IMR-90 (cell line): Measurements from ENCODE around the gene PRTG. TPM values are rescaled to one million over a fixed set of nuclear protein-coding genes. Genes with fewer than 3 reads are reported as not detected.

Experiments
- ATAC-seq: fragments of 200-7000 bp; cut with Tn5 transposase; 2 replicates; pipeline ENCODE4 v1.9.1; 2020; ENCODE audit warnings: low read depth, mild to moderate bottlenecking, moderate library complexity
- BruUV-seq: library from RNA; stranded (reverse); fragments of 400-500 nt; replicated peaks from 2 replicates; lab custom pipeline; 2021; lab: Mats Ljungman, UMichigan
- CTCF ChIA-PET: fragments of 300-600 bp; formaldehyde crosslinking; extraction: SDS; loops from one replicate; lab custom pipeline; 2021; ENCODE audit warnings: antibody characterized with exemption; lab: Yijun Ruan, JAX
- POLR2A ChIA-PET: fragments of 300-600 bp; sonication (Branson Sonifier 250); formaldehyde crosslinking; loops from one replicate; lab custom pipeline; 2022; ENCODE audit warnings: antibody characterized with exemption; ENCODE audit not compliant: unreplicated experiment; lab: Charles Lee
- DNase-seq: peaks from one replicate; pipeline ENCODE4 v3.0.0; 2013
- H2AFZ ChIP-seq: replicated peaks from 2 replicates; pipeline ENCODE3; 2013; ENCODE audit warnings: low read length, mild to moderate bottlenecking; ENCODE audit not compliant: poor library complexity
- H2AK5ac ChIP-seq: 2 replicates; pipeline ENCODE4 v1.6.1; 2013; ENCODE audit warnings: low read depth, low read length, inconsistent platforms
- H2AK9ac ChIP-seq: replicated peaks from 2 replicates; pipeline ENCODE3; 2013; ENCODE audit warnings: mild to moderate bottlenecking, low read depth, low read length, moderate library complexity; ENCODE audit not compliant: poor library complexity
- H2BK120ac ChIP-seq: 2 replicates; pipeline ENCODE4 v1.6.1; 2013; ENCODE audit warnings: low read depth, low read length, inconsistent platforms
- H2BK15ac ChIP-seq: 3 replicates; pipeline ENCODE4 v1.6.1; 2013; ENCODE audit warnings: low read depth, low read length, inconsistent platforms
- H2BK20ac ChIP-seq: 2 replicates; pipeline ENCODE4 v1.6.1; 2013; ENCODE audit warnings: low read depth, mild to moderate bottlenecking, inconsistent platforms, low read length, moderate library complexity
- H2BK5ac ChIP-seq: 2 replicates; pipeline ENCODE4 v1.6.1; 2013; ENCODE audit warnings: mild to moderate bottlenecking, low read depth, low read length, inconsistent platforms; ENCODE audit not compliant: poor library complexity, severe bottlenecking
- H3K14ac ChIP-seq: replicated peaks from 2 replicates; pipeline ENCODE4 v1.6.1; 2013; ENCODE audit warnings: low read depth, low read length, inconsistent platforms
- H3K18ac ChIP-seq: 2 replicates; pipeline ENCODE4 v1.6.1; 2013; ENCODE audit warnings: low read depth, low read length, control low read depth
- H3K23ac ChIP-seq: 2 replicates; pipeline ENCODE4 v1.6.1; 2013; ENCODE audit warnings: low read depth, low read length, inconsistent platforms
- H3K27ac ChIP-seq: 2 replicates; pipeline ENCODE4 v1.5.1; 2013; ENCODE audit warnings: mild to moderate bottlenecking, control low read depth, low read length; ENCODE audit not compliant: insufficient read depth
- H3K27me3 ChIP-seq: 2 replicates; pipeline ENCODE4 v1.6.1; 2013; ENCODE audit warnings: low read length; ENCODE audit not compliant: control insufficient read depth, insufficient read depth
- H3K36me3 ChIP-seq: 2 replicates; pipeline ENCODE4 v1.6.1; 2013; ENCODE audit warnings: low read length, mixed read lengths; ENCODE audit not compliant: control insufficient read depth, insufficient read depth
- H3K4ac ChIP-seq: 2 replicates; pipeline ENCODE4 v1.6.1; 2013; ENCODE audit warnings: low read depth, low read length, inconsistent platforms
- H3K4me1 ChIP-seq: 2 replicates; pipeline ENCODE4 v1.6.1; 2013; ENCODE audit warnings: low read length, mixed read lengths; ENCODE audit not compliant: control insufficient read depth, insufficient read depth
- H3K4me2 ChIP-seq: 2 replicates; pipeline ENCODE4 v1.6.1; 2013; ENCODE audit warnings: low read depth, mild to moderate bottlenecking, control low read depth, low read length, moderate library complexity
- H3K4me3 ChIP-seq: 2 replicates; pipeline ENCODE4 v1.5.1; 2013; ENCODE audit warnings: low read depth, mild to moderate bottlenecking, control low read depth, low read length, moderate library complexity; ENCODE audit not compliant: insufficient read depth
- H3K56ac ChIP-seq: 2 replicates; pipeline ENCODE4 v1.6.1; 2013; ENCODE audit warnings: low read length, inconsistent platforms; ENCODE audit not compliant: insufficient read depth; ENCODE audit errors: extremely low read depth
- H3K79me1 ChIP-seq, 2 experiments: 2 replicates each; pipeline ENCODE4 v1.6.1; 2013; ENCODE audit warnings: low read length in 2 of 2, inconsistent platforms in 1 of 2, low read depth in 1 of 2
- H3K9ac ChIP-seq: 2 replicates; pipeline ENCODE4 v1.6.1; 2013; ENCODE audit warnings: low read depth, low read length, control low read depth
- H3K9me1 ChIP-seq: 2 replicates; pipeline ENCODE4 v1.6.1; 2013; ENCODE audit warnings: low read length, inconsistent platforms; ENCODE audit not compliant: insufficient read depth
- H3K9me3 ChIP-seq: 2 replicates; pipeline ENCODE4 v1.6.1; 2013; ENCODE audit warnings: low read length; ENCODE audit not compliant: control insufficient read depth, insufficient read depth
- H4K20me1 ChIP-seq: 2 replicates; pipeline ENCODE4 v1.6.1; 2013; ENCODE audit warnings: low read length, inconsistent platforms; ENCODE audit not compliant: insufficient read depth
- H4K5ac ChIP-seq: 2 replicates; pipeline ENCODE4 v1.6.1; 2013; ENCODE audit warnings: mild to moderate bottlenecking, low read depth, low read length, control low read depth
- H4K8ac ChIP-seq, 2 experiments: 2 replicates each; pipeline ENCODE4 v1.6.1; 2013; ENCODE audit warnings: low read depth in 2 of 2, low read length in 2 of 2, control low read depth in 1 of 2, inconsistent platforms in 1 of 2
- H4K91ac ChIP-seq: 2 replicates; pipeline ENCODE4 v1.6.1; 2013; ENCODE audit warnings: low read depth, low read length, inconsistent platforms; ENCODE audit not compliant: insufficient read depth
- ELK1 ChIP-seq: fragments of 150-350 bp; IDR thresholded peaks from 2 replicates; pipeline ENCODE4 v1.6.1; 2016; ENCODE audit warnings: low read depth, mild to moderate bottlenecking, low read length, moderate library complexity, borderline replicate concordance
- WGBS, 2 experiments: methylation state at CpG; one replicate each; pipeline versions ENCODE4 v1.1.5 to v1.1.7; 2013; ENCODE audit warnings: missing lambda C conversion rate in 2 of 2; ENCODE audit not compliant: insufficient read length in 1 of 2; ENCODE audit errors: extremely low coverage in 2 of 2; 5-methylcytosine and 5-hydroxymethylcytosine counted together
- dilution Hi-C: fragments of 300-500 bp; cut with HindIII; formaldehyde crosslinking; loops from one replicate; pipeline ENCODE4 v1.14.3; 2018; ENCODE audit warnings: low sequenced_read_pairs; ENCODE audit not compliant: unreplicated experiment
- in situ Hi-C: fragments of 300-500 bp; cut with MboI; formaldehyde crosslinking; loops from 3 replicates; pipeline ENCODE4 v1.14.3; 2019; ENCODE audit warnings: low sequenced_read_pairs, inconsistent platforms, mixed read lengths
- intact Hi-C: fragments of 100-400 bp; cut with micrococcal nuclease; formaldehyde crosslinking; loops from 2 replicates; pipeline ENCODE4 v1.10.0; 2022
- polyA plus RNA-seq, 3 experiments: library from polyadenylated mRNA; depleted of rRNA; stranded (reverse); fragments of >200 nt; gene quantifications; 2 replicates each; pipeline ENCODE4 v1.2.3, GENCODE V29; 2012; ENCODE audit warnings: low replicate concordance in 1 of 3
- total RNA-seq: library from RNA; depleted of rRNA; stranded (reverse); fragments of >200 nt; gene quantifications from 2 replicates; pipeline ENCODE4 v1.2.3, GENCODE V29; 2012

PRTG gene
- total and polyA plus RNA-seq, 2 of the 4 experiments (the other 2 are of a cell fraction) = 0.99 to 1.4 TPM

DNA sequence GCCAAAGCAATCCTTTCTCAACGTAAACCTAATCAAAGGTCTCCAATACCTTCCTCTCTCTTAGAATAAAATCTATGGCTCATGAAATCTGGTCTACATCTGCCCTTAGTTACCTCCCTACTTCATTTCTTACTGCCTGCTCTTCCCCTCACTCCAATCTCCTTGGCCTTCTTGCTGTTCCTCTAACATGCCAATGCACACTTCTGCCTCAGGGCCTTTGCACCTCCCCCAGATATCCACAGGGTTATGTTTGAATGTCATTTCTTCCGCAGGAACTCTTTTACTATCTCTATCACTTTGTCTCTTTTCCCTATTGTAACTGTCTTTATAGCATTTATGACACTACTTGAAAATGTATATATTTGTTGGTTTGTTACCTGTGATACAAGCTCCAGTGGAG is 110.5 kb downstream of the PRTG start:
- in situ Hi-C loops (no loop called here), dilution Hi-C loops (no loop called here), intact Hi-C loops (no loop called here)
- Histone ChIP-seq H3K4me2 (no peak overlapping the region), H3K4me1 (peaks cover 5% of the 10 kb centered on the region; the same call in 1 of the 2 replicates), H3K9ac (no peak overlapping the region), H3K27ac (no peak overlapping the region), H2AK5ac (no peak overlapping the region), H3K14ac (no peak overlapping the region), H2BK20ac (no peak overlapping the region), H4K91ac (no peak overlapping the region), H4K20me1 (no peaks in the 10 kb centered on the region), H3K36me3 (no peaks in the 10 kb centered on the region), H3K4ac (no peak overlapping the region), H2BK5ac (no peak overlapping the region), H2AFZ (no peak overlapping the region), H2BK120ac (no peak overlapping the region), H3K4me3 (no peak overlapping the region), H3K9me3 (no peaks in the 10 kb centered on the region), H3K79me1 (no peaks in the 10 kb centered on the region), H3K27me3 (no peaks in the 10 kb centered on the region), H2BK15ac (no peak overlapping the region), H3K56ac (no peak overlapping the region), H3K23ac (no peak overlapping the region), H4K5ac (no peak overlapping the region), H3K18ac (no peak overlapping the region), H2AK9ac (no peak overlapping the region), H3K9me1 (0 out of 2 replicates have a peak, but pooled peaks cover 3% of the 10 kb centered on the region), H4K8ac (no peak overlapping the region)
- ChIA-PET POLR2A (no interaction called here), CTCF (no interaction called here)
- TF ChIP-seq ELK1 = no peak
- BruUV-seq = no TSS peak
- ATAC-seq = no peak
- DNase-seq = no peak
- 100% methylated on average over 1 of the region's 2 CpGs; no CpG with 5 or more reads in 1 of the 2 experiments for WGBS, 2 experiments
